SK-N-SH (cell line): ENCODE measurements around the gene ATOSB.

Experiments
- CHD2 ChIP-seq: fragments of 150-350 bp; IDR thresholded peaks from 2 replicates; pipeline ENCODE4 v1.6.1; 2018; ENCODE audit warnings: low read length; ENCODE audit not compliant: partially characterized antibody
- CTCF ChIP-seq: fragments of 200-600 bp; sonication (generic); IDR thresholded peaks from 2 replicates; pipeline ENCODE4 v1.6.1; 2017; ENCODE audit warnings: antibody characterized with exemption, mild to moderate bottlenecking, moderate library complexity
- MAX ChIP-seq: IDR thresholded peaks from 2 replicates; pipeline ENCODE4 v1.4.0; 2012; ENCODE audit warnings: low read depth
- PBX3 ChIP-seq: IDR thresholded peaks from 2 replicates; pipeline ENCODE4; 2012
- POLR2AphosphoS5 ChIP-seq: IDR thresholded peaks from 2 replicates; pipeline ENCODE4 v1.6.1; 2012; ENCODE audit warnings: low read depth, low read length
- RAD21 ChIP-seq: IDR thresholded peaks from 2 replicates; pipeline ENCODE4 v1.6.1; 2012; ENCODE audit warnings: mild to moderate bottlenecking, low read length
- REST ChIP-seq: IDR thresholded peaks from 2 replicates; pipeline ENCODE4 v1.6.1; 2012; ENCODE audit warnings: mild to moderate bottlenecking, low read depth, low read length, moderate library complexity
- RFX5 ChIP-seq: IDR thresholded peaks from 2 replicates; pipeline ENCODE4 v1.6.1; 2012; ENCODE audit warnings: mild to moderate bottlenecking, improper control_type of control experiment, low read length
- SMC3 ChIP-seq: IDR thresholded peaks from 2 replicates; pipeline ENCODE4 v1.6.1; 2012; ENCODE audit warnings: low read depth, low read length, improper control_type of control experiment
- TAF1 ChIP-seq: IDR thresholded peaks from 2 replicates; pipeline ENCODE4 v1.6.1; 2012; ENCODE audit warnings: low read depth, mild to moderate bottlenecking, low read length, moderate library complexity, borderline replicate concordance
- ZBTB33 ChIP-seq: IDR thresholded peaks from 2 replicates; pipeline ENCODE4 v1.4.0; 2012; ENCODE audit warnings: low read depth, borderline replicate concordance

- TF ChIP-seq CTCF = no peak
- no peak for TF ChIP-seq REST
- TF ChIP-seq CHD2 = no peak
- TF ChIP-seq TAF1 = no peak
- no peak for TF ChIP-seq ZBTB33
- TF ChIP-seq RAD21 = no peak
- no peak for TF ChIP-seq PBX3
- TF ChIP-seq SMC3 = no peak
- no peak for TF ChIP-seq POLR2AphosphoS5
- no peak for TF ChIP-seq MAX
- no peak for TF ChIP-seq RFX5
Measured at GRCh38 chr9:35060548-35061207, 55.0 kb downstream of the ATOSB start.
